Endothelial cell (in vitro differentiated cells): ENCODE measurements around the gene DPYSL3. TPM values are rescaled to one million over a fixed set of nuclear protein-coding genes. Genes with fewer than 3 reads are reported as not detected.

Source experiments
- DNase-seq: peaks from one replicate; pipeline ENCODE4 v3.0.0; 2021; ENCODE audit warnings: low spot score
- H3K27ac Mint-ChIP-seq: one replicate; pipeline ENCODE4 v1.8.0; 2021; ENCODE audit warnings: mixed read lengths, inconsistent platforms; ENCODE audit not compliant: unreplicated experiment
- H3K27me3 Mint-ChIP-seq: one replicate; pipeline ENCODE4 v1.8.0; 2021; ENCODE audit warnings: mild to moderate bottlenecking, moderate library complexity, mixed read lengths, inconsistent platforms; ENCODE audit not compliant: unreplicated experiment
- H3K36me3 Mint-ChIP-seq: one replicate; pipeline ENCODE4 v1.8.0; 2021; ENCODE audit warnings: mild to moderate bottlenecking, low read depth, mixed read lengths, inconsistent platforms; ENCODE audit not compliant: unreplicated experiment
- H3K4me1 Mint-ChIP-seq: one replicate; pipeline ENCODE4 v1.8.0; 2021; ENCODE audit warnings: mild to moderate bottlenecking, mixed read lengths, inconsistent platforms; ENCODE audit not compliant: unreplicated experiment
- H3K4me3 Mint-ChIP-seq: one replicate; pipeline ENCODE4 v1.8.0; 2021; ENCODE audit warnings: mild to moderate bottlenecking, mixed read lengths, inconsistent platforms; ENCODE audit not compliant: unreplicated experiment
- H3K9me3 Mint-ChIP-seq: one replicate; pipeline ENCODE4 v1.8.0; 2021; ENCODE audit warnings: mixed read lengths, inconsistent platforms; ENCODE audit not compliant: unreplicated experiment
- long read RNA-seq: library from polyadenylated mRNA; unstranded; transcript quantifications from one replicate; pipeline ENCODE4 v2.0.0, GENCODE V29; 2020; ENCODE audit not compliant: unreplicated experiment
- total RNA-seq: library from RNA; stranded (reverse); fragmentation: NEBNext Ultra II Directional; extraction: Animal tissue kit (Norgen Biotek cat#: 25700); gene quantifications from one replicate; pipeline ENCODE4 v1.2.1, GENCODE V29; 2021; ENCODE audit not compliant: unreplicated experiment
- TF ChIP-seq, protein P1 (sequence below): fragments of 200-600 bp; sonication (generic); IDR thresholded peaks from one replicate; pipeline ENCODE4 v1.5.0; 2021; ENCODE audit warnings: antibody characterized with exemption; ENCODE audit not compliant: unreplicated experiment

The DPYSL3 gene
- total RNA-seq, result 27.6 TPM
- long read RNA-seq, full-length matches to known transcripts, result 1 of 1 reads
- long read RNA-seq, partial matches to known transcripts, result 0 of 1 reads
- long read RNA-seq, other reads (novel, unspliced or antisense), result 0 of 1 reads

GRCh38 chr5:147509710-147510651, at the start of gene DPYSL3:
Gene DPYSL3, minus strand, starts transcription at chr5:147510068. Its CDS starts 210 bp downstream, at chr5:147509858.
- H3K4me1 Mint-ChIP-seq, result peaks cover 9% of the 10 kb centered on the region
- H3K27ac Mint-ChIP-seq, result no peak within 1 kb of the TSS
- peak; percentile 74 for DNase-seq
- TF ChIP-seq, protein P1, sequence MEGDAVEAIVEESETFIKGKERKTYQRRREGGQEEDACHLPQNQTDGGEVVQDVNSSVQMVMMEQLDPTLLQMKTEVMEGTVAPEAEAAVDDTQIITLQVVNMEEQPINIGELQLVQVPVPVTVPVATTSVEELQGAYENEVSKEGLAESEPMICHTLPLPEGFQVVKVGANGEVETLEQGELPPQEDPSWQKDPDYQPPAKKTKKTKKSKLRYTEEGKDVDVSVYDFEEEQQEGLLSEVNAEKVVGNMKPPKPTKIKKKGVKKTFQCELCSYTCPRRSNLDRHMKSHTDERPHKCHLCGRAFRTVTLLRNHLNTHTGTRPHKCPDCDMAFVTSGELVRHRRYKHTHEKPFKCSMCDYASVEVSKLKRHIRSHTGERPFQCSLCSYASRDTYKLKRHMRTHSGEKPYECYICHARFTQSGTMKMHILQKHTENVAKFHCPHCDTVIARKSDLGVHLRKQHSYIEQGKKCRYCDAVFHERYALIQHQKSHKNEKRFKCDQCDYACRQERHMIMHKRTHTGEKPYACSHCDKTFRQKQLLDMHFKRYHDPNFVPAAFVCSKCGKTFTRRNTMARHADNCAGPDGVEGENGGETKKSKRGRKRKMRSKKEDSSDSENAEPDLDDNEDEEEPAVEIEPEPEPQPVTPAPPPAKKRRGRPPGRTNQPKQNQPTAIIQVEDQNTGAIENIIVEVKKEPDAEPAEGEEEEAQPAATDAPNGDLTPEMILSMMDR, result no peak
- H3K4me3 Mint-ChIP-seq, result peak within 1 kb of the TSS; percentile 91
- no peaks in the 10 kb centered on the region for H3K9me3 Mint-ChIP-seq
- H3K36me3 Mint-ChIP-seq, result peaks cover 11% of the 10 kb centered on the region
- peaks cover 16% of the 10 kb centered on the region for H3K27me3 Mint-ChIP-seq

GRCh38 chr5:147558826-147559225, 49.0 kb upstream of the DPYSL3 start:
- TF ChIP-seq, protein P1, result peak; percentile 76
- no peaks in the 10 kb centered on the region for H3K27me3 Mint-ChIP-seq
- peaks cover 6% of the 10 kb centered on the region for H3K4me1 Mint-ChIP-seq
- H3K4me3 Mint-ChIP-seq, result no peak overlapping the region
- H3K27ac Mint-ChIP-seq, result no peak overlapping the region
- no peaks in the 10 kb centered on the region for H3K36me3 Mint-ChIP-seq
- no peaks in the 10 kb centered on the region for H3K9me3 Mint-ChIP-seq
- peak; percentile 60 for DNase-seq

- Mint-ChIP-seq H3K27ac (no peak overlapping the region), H3K9me3 (no peaks in the 10 kb centered on the region), H3K36me3 (no peaks in the 10 kb centered on the region), H3K4me3 (no peak overlapping the region), H3K4me1 (peaks cover 6% of the 10 kb centered on the region), H3K27me3 (no peaks in the 10 kb centered on the region)
- no peak for DNase-seq
- TF ChIP-seq, protein P1, result no peak
Measured at GRCh38 chr5:147557876-147558745, 48.2 kb upstream of the DPYSL3 start.

GRCh38 chr5:147555176-147555575, 45.3 kb upstream of the DPYSL3 start:
- DNase-seq, result no peak
- no peaks in the 10 kb centered on the region for H3K27me3 Mint-ChIP-seq
- TF ChIP-seq, protein P1, result no peak
- no peak overlapping the region for H3K27ac Mint-ChIP-seq
- H3K4me3 Mint-ChIP-seq, result no peak overlapping the region
- peaks cover 23% of the 10 kb centered on the region for H3K4me1 Mint-ChIP-seq
- no peaks in the 10 kb centered on the region for H3K36me3 Mint-ChIP-seq
- no peaks in the 10 kb centered on the region for H3K9me3 Mint-ChIP-seq
